ENCODE results near the gene TRAFD1. TPM values are rescaled to one million over a fixed set of nuclear protein-coding genes. Genes with fewer than 3 reads are reported as not detected.
A peak's percentile ranks its signal among the peaks of the same experiment; 100 is the strongest.

TRAFD1 gene
- total and polyA plus RNA-seq, 4 donors = 16.9 to 43.1 (median 37.8) TPM

DNA sequence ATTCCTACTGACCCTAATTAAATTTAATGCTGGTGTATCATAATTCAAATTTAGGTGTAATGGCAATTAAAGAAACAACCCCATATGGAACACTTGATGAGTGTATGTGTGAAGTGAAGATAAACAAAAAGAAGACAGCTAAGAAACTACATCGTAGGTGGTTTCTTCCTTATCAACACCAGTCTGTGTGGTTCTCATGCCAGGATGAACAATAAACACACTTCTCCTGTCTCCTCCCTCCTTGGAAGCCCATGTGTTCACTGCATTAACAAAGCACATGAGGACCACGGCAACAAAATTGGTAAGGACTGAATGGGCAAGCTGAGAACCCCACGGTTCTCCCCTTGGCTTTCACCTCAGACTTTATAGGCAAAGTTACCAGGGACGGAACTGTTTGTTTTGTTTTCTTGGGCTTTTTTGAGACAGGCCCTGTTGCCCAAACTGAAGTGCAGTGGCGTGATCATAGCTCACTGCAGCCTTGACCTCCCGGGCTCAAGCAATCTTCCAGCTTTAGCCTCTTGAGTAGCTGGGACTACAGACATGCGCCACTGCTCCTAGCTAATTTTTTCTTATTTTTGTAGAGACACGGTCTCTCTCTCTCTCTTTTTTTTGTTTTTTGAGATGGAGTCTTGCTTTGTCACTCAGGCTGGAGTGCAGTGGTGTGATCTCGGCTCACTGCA is 71.0 kb downstream of the TRAFD1 start:
- H3K9me3 ChIP-seq (ENCODE audit: control insufficient read depth in 4 of 4, insufficient read depth in 3 of 4, low read length in 3 of 4) = no peaks in the 10 kb centered on the region
- peaks cover 0 to 46% (median 34%) of the 10 kb centered on the region in 4 donors for H3K36me3 ChIP-seq (ENCODE audit: control insufficient read depth in 4 of 4, insufficient read depth in 4 of 4, low read length in 4 of 4)
- H3K27ac ChIP-seq (ENCODE audit: low read depth in 1 of 2, low read length in 1 of 2) = no peak overlapping the region
- peaks cover 0 to 13% (median 0%) of the 10 kb centered on the region in 5 donors for H3K4me1 ChIP-seq (ENCODE audit: control insufficient read depth in 5 of 5, insufficient read depth in 5 of 5, low read length in 5 of 5)
- TF ChIP-seq, protein P1, sequence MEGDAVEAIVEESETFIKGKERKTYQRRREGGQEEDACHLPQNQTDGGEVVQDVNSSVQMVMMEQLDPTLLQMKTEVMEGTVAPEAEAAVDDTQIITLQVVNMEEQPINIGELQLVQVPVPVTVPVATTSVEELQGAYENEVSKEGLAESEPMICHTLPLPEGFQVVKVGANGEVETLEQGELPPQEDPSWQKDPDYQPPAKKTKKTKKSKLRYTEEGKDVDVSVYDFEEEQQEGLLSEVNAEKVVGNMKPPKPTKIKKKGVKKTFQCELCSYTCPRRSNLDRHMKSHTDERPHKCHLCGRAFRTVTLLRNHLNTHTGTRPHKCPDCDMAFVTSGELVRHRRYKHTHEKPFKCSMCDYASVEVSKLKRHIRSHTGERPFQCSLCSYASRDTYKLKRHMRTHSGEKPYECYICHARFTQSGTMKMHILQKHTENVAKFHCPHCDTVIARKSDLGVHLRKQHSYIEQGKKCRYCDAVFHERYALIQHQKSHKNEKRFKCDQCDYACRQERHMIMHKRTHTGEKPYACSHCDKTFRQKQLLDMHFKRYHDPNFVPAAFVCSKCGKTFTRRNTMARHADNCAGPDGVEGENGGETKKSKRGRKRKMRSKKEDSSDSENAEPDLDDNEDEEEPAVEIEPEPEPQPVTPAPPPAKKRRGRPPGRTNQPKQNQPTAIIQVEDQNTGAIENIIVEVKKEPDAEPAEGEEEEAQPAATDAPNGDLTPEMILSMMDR (IDR thresholded peaks at IDR 0.05; ENCODE audit: control extremely low read depth, extremely low read depth) = no peak
- no peak overlapping the region for H3K4me3 ChIP-seq
- H3K27me3 ChIP-seq (ENCODE audit: control insufficient read depth in 3 of 3, insufficient read depth in 3 of 3, low read length in 2 of 3) = no peaks in the 10 kb centered on the region
- 90 to 92% methylated on average over 9 of the region's 9 CpGs for WGBS, 2 donors
- DNase-seq = no peak
- ATAC-seq (ENCODE audit: insufficient read depth, low FRiP score) = no peak
- H3K9ac ChIP-seq (ENCODE audit: insufficient read depth in 1 of 2, low read length in 2 of 2) = no peak overlapping the region

DNA sequence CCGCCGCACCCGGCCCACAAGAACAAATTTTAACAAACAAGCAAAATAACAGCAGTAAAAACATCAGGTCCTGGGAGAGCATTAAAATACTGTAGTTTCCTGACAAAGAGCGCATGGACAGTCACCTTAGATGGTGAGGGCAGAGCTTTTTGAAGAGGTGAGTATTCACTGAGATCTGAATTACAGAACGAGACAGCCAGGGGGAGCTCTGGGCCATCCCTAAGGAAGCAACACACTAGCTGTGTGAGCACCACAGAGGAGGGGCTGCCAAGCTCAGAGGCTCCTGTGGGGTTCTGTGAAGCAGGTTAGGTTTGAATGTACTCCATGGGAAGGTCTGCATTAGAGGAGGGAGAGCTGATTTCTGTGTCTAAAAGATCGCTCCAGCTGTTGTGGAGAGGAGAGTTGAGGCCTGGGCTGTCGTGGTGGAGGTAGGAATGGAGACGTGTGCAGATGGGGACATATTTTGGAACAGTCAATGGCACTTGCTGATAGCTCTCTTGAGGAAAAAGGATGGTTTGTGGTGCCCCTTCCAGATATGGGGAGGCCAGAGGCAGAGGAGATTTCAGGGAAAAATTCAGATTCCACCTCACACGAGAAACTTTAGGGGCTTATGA is 72.9 kb downstream of the TRAFD1 start:
- Histone ChIP-seq H3K9me3 (ENCODE audit: control insufficient read depth in 4 of 4, insufficient read depth in 3 of 4, low read length in 3 of 4) (no peaks in the 10 kb centered on the region), H3K4me1 (ENCODE audit: control insufficient read depth in 5 of 5, insufficient read depth in 5 of 5, low read length in 5 of 5) (peaks cover 0 to 2% (median 0%) of the 10 kb centered on the region in 5 donors), H3K9ac (ENCODE audit: insufficient read depth in 1 of 2, low read length in 2 of 2) (no peak overlapping the region), H3K27ac (ENCODE audit: low read depth in 1 of 2, low read length in 1 of 2) (no peak overlapping the region), H3K27me3 (ENCODE audit: control insufficient read depth in 3 of 3, insufficient read depth in 3 of 3, low read length in 2 of 3) (no peaks in the 10 kb centered on the region), H3K4me3 (no peak overlapping the region), H3K36me3 (ENCODE audit: control insufficient read depth in 4 of 4, insufficient read depth in 4 of 4, low read length in 4 of 4) (peaks cover 0 to 53% (median 33%) of the 10 kb centered on the region in 4 donors)
- ATAC-seq (ENCODE audit: insufficient read depth, low FRiP score) = no peak
- 84 to 86% methylated on average over 9 of the region's 9 CpGs for WGBS, 2 donors
- TF ChIP-seq, protein P1 (IDR thresholded peaks at IDR 0.05; ENCODE audit: control extremely low read depth, extremely low read depth) = no peak
- peak; percentile 50 to 63 (median 53) for DNase-seq

- no peak for ATAC-seq (ENCODE audit: insufficient read depth, low FRiP score)
- H3K36me3 ChIP-seq (ENCODE audit: control insufficient read depth in 4 of 4, insufficient read depth in 4 of 4, low read length in 4 of 4) = peaks cover 0 to 51% (median 29%) of the 10 kb centered on the region in 4 donors
Measured at GRCh38 chr12:112199136-112199535, 73.8 kb downstream of the TRAFD1 start.

More at GRCh38 chr12:112199136-112199535, 73.8 kb downstream of the TRAFD1 start:
- Histone ChIP-seq H3K27me3 (ENCODE audit: control insufficient read depth in 3 of 3, insufficient read depth in 3 of 3, low read length in 2 of 3) (no peaks in the 10 kb centered on the region), H3K9ac (ENCODE audit: insufficient read depth in 1 of 2, low read length in 2 of 2) (no peak overlapping the region), H3K9me3 (ENCODE audit: control insufficient read depth in 4 of 4, insufficient read depth in 3 of 4, low read length in 3 of 4) (no peaks in the 10 kb centered on the region), H3K4me1 (ENCODE audit: control insufficient read depth in 5 of 5, insufficient read depth in 5 of 5, low read length in 5 of 5) (no peaks in the 10 kb centered on the region), H3K27ac (ENCODE audit: low read depth in 1 of 2, low read length in 1 of 2) (no peak overlapping the region), H3K4me3 (no peak overlapping the region)
- TF ChIP-seq, protein P1 (IDR thresholded peaks at IDR 0.05; ENCODE audit: control extremely low read depth, extremely low read depth) = no peak
- DNase-seq = no peak
- 72 to 78% methylated on average over 4 of the region's 4 CpGs for WGBS, 2 donors

Small RNAs within 50 kb of the gene (small RNA-seq; reads per million reads assigned to genes)
- gene RF00019 (ENCODE audit: low replicate concordance) = not detected

Other genes with a start within 250 kb of the TRAFD1 start
- gene TMEM116, start 112.4 kb upstream of the TRAFD1 start, total RNA-seq = 10 to 100 TPM; 17.1 to 40.1 TPM
- 10 to 100 TPM; 10.5 to 12.2 TPM for gene TMEM116, start 112.4 kb upstream of the TRAFD1 start, polyA plus RNA-seq
- 100 to 1,000 TPM in 1 of 2 donors, 10 to 100 TPM in 1; 60.9 to 115 TPM for gene ERP29, start 112.1 kb upstream of the TRAFD1 start, total RNA-seq
- 100 to 1,000 TPM; 115 to 150 TPM for gene ERP29, start 112.1 kb upstream of the TRAFD1 start, polyA plus RNA-seq
- 10 to 100 TPM; 32.2 to 38.5 TPM for gene NAA25, start 16.8 kb upstream of the TRAFD1 start, total RNA-seq
- 1 to 10 TPM; 6.2 to 6.7 TPM for gene NAA25, start 16.8 kb upstream of the TRAFD1 start, polyA plus RNA-seq

Data from lung (tissue), 13 donors.